Fibroblast of peridontal ligament (primary cell): ENCODE data around the gene GAS6.
"Not testable (repeated sequence)": the region's sequence is repeated elsewhere in the genome, so short reads cannot be mapped to it uniquely, and the experiment has no call there.

Experiments
- DNase-seq: peaks from one replicate; pipeline ENCODE4 v3.0.0-alpha.2; 2010; ENCODE audit errors: extremely low read depth

GAS6 gene

DNA sequence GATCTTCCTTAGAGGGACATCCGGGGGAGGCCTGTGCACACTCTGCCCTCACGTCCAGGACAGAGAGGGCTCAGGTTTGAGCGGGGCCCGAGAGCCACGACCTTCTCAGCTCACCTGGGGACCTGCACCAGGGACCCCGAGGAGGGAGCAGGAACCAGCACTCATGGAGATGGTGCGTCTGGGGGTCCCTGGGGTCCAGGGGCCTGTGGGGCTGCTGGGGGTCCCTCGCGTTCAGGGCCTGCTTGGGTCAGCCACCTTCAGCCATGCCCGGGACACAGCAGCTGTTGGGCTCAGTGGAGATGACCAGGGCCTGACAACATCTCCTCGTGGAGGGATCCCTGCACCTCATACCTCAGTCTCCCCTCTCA is 57.8 kb downstream of the GAS6 start:
- DNase-seq = no peak

DNA sequence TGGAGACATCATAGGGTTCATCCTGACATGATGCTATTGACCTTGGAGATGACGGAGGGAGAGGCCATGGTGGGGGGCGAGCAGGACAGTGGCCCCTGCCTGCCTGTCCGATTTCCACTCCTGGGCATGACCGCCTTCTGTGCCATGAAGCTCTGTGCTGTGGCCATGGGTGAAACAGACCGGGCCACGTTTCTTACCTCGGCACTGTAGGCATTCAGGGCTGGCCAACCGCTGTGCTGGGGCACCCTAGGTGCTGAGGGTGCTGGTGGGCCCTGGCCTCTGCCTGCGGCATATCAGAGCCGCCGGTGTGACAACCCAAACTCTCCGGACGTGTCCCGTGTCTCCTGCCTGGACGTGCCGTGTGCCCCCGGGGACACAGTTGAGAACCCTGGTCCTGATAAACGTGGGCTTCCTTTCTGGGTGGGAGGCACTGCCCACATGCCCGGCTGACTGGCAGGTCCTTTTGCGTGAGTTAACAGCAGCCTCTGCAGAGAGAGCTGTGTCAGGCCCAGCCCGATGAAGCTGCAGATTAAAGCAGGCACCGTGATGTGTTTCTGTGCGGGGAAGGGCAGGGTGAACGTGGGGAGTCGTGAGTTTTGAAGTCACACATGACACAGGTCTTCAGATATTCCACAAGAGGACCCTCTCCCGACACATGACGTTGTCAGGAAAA is 58.3 kb downstream of the GAS6 start:
- no peak for DNase-seq

DNA sequence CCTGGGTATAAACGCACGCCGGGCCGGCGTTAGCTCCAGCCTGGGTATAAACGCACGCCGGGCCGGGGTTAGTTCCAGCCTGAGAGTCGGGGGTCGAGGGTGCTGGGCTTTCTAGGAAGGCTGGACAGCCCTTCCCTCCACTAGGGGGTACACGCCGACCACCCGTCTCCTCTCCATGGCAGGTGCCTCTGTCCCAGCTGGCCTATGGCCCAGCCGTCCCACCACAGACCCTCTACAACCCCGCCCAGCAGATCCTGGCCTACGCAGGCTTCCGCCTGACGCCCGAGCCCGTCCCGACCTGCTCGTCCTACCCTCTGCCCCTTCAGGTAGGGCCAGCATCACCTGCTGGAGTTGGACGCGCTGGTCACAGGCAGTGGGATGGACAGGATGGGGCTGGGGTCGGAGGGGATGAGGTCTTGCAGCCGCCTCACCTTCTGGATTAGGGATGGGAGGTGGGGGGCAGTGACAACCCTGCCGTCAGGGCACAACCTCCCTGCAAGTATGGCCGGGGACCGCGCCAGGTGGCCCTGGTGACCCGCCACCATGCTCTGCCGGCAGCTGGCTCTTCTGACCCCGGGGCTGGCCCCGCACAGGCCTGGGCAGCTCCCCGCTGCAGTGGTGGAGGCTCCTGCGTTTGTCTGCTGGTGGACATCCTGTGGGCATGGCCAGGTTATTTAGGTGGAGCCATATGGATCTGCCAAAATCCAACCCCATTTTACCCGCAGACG is 59.0 kb downstream of the GAS6 start:
- no peak for DNase-seq

DNA sequence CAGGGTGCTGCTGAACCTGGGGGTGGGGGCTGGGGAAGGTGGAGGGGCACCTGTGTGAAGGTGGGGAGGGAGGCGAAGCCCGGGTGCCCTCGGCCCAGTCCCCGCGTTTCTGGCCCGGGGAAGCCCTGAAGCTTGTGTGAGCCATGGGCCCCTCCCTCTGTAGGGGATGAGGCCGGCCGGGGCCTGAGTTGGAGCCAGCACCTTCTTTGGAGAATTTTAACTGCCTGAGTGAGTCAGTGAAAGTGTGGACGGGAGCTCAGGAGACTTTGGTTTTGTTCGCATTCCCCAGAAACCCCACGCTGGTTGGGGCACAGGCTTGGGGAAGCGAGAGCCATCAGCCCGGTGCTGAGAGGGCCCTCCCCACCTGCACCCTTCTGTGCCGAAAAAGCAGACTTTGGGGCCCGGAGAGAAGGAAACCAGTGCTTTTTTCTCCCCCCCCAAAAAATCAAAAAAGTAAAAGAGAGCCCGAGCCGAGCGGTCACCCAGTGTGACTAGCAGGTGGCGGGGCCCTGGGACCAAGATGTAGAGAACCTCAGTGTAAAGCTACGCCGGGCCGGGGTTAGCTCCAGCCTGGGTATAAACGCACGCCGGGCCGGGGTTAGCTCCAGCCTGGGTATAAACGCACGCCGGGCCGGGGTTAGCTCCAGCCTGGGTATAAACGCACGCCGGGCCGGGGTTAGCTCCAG is 59.7 kb downstream of the GAS6 start:
- no peak for DNase-seq

DNA sequence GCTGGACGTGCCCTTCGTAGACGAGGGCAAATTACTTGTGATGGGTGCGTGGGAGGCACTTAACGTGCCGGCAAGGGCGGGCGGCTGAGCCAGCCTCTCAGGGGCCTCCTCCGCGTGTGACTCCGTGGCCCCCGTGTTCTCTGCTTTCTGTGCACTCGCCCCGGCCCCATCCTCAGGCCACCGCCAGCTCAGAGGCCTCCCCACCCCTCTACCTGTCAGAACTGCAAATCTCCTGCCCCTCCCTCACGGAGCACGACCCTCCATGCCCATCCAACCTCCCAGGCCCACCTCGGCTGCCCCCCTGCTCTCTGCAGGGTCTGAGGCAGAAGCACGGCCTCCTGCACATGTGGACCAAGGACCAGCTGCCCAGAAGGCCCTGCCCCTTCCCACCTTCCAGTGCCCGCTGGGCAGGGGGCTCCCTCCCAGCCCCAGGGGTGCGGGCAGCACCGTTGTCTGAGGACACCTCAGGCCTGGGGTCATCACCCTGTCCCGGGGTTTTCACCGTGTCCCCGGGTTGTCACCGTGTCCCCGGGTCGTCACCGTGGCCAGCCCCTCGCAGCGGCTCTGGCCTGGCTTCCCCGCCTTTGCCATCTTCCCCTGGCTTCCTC is 60.4 kb downstream of the GAS6 start:
- DNase-seq = no peak

DNA sequence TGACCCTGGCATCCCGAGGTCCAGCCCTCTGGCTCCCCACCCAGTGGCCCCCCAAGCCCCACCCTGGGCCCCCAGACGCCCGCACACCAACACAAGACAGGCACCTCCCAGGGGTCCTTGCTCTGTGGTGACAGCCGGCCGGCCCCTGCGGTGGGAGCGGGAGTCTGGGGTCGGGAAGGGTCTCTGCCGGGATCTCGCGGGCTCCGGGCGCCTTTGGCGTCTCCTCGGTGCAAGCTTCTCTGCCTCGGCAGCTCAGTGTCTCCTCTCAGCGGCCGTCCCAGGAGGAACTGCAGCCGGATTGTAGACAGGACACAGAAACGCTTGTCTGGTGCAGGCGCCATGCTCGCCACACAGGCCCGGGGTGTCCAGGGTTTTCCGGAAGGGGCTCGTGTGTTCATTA is 61.1 kb downstream of the GAS6 start:
- DNase-seq = no peak

DNA sequence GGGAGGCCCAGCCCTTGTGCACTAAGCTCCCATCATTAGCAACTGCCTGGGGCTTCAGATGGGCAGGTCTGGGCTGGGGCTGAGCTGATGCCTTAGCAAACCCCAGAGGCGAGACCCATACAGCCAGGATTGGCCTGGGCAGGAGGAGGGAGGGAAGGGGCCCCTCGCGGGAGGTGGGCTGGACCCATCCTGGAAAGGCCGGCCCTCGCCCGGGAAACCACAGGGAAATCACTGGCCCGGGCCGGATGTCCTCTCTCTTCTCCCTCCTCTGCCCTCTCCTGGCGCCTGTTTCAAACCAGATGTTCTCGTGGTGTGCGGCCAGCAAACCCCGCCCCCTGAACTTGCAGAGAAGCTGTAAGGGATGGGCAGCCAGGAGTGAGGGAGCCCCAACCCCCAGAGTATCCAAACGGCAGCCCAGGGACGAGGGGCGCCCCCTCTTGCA is 61.8 kb downstream of the GAS6 start:
- DNase-seq = peak; percentile 70

DNA sequence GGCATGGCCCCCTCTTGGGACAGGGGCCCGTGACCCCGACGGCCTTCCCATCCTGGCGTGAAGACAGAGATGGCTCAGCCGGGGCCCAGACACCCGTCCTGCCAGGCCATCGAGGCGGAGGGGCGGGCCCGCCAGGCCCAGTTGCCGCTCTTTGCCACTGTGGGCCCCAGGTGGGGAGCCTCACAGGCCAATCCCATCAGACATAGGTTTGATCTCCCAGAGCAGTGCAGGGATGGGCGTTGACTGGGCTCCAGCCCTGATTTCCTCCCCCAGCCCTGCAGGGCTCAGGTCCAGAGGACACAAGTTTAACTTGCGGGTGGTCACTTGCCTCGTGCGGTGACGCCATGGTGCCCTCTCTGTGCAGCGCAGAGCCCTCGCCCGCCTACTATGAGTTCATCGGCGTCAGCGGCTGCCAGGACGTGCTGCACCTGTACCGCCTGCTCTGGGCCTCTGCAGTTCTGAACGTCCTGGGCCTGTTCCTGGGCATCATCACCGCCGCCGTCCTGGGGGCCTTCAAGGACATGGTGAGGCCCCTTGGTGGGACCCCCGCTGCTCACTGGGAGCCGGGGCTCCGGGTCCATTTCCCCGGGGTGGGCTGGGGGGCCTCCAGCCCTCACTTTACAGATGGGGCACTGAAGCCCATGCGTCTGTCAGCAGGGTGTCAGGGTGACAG is 62.5 kb downstream of the GAS6 start:
- DNase-seq = no peak

DNA sequence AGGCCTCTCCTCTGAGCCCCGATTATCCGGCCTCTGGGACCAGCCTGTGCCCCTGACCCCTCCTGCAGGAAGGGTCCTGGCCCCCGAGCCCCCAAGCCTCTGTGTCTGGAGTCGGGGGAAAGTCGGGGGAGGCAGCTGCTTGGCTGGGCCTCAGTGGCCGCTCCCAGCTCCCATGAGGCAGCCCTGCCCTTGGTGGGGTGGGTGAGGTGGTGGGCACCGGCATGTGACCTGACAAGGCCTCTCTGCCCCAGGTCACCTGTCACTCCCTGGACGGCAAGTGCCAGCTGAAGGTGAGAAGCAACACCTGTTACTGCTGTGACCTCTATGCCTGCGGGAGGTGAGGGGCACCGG is 63.3 kb downstream of the GAS6 start:
- no peak for DNase-seq

DNA sequence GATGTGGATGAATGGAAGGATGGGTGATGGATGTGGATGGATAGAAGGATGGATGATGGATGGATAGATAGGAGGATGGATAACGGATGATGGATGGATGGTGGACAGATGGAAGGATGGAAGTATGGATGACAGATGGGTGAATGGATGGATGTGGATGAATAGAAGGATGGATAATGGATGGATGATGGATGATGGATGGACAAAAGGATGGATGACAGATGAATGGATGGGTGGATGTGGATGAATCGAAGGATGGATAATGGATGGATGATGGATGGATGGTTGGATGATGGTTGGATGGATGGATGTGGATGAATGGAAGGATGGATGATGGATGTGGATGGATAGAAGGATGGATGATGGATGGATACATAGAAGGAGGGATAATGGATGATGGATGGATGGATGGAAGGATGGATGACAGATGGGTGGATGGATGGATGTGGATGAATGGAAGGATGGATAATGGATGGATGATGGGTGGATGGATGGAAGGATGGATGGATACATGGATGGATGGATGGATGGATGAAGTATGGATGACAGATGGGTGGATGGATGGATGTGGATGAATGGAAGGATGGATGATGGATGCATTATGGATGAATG is 65.6 kb downstream of the GAS6 start:
- DNase-seq = no peak

DNA sequence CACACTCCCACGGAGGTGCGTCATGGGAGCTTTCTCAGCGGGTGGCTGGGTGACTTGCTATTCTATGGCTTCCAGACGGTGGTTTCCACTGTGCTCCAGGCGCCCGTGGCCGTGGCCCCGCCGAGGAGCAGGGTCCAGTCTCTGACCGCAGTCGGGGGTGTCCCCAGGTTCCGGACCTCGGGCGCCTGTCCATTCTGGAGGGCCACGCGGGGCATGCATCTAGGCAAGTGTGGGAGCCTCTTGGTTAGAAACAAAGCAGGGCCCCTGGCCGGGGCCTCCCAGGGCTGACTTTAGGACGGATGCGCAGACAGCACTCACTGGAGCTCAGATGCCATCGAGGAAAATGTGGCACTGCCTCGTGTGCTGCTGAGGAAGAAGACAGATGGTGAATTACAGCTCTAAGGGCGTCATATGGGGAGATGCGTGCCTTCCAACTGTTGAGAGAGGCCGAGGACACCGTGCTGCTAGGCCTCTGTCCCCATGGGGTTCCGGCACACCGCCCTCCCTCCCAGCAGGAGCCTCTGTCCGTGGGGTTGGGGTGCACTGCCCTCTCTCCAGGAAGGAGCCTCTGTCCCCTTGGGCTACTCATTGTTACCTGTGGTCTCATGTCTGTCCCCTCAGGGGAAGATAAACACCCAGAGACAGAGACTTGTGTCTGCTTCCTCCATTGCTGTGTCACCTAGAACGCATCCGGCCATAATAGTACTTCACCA is 66.8 kb downstream of the GAS6 start:
- no peak for DNase-seq

DNA sequence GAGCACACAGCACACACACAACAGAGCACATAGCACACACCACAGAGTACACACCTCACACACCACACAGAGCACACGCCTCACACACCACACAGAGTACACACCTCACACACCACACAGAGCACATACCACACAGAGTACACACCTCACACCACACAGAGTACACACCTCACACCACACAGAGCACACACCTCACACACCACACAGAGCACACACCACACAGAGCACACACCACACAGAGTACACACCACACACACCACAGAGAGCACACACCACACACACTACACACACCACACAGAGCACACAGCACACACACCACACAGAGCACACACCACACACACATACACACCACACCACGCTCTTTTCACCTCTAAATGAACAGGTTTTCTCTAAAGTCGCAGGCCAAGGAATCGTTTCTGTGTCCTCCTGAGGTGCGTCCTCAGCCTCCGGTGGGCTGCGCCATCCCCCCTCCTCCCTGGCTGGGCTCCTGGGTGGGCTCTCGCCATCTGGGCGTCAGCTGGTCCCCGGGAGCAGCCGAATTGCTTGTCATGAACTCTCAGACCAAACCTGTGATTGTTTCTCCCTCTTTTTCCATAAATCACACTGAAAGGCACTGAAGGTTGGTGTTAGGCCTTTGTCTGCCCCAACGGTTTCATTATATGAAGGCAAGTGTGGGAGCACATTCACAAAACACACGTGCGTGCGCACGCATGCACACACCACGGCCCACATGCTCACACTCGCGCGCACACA is 67.5 kb downstream of the GAS6 start:
- no peak for DNase-seq

DNA sequence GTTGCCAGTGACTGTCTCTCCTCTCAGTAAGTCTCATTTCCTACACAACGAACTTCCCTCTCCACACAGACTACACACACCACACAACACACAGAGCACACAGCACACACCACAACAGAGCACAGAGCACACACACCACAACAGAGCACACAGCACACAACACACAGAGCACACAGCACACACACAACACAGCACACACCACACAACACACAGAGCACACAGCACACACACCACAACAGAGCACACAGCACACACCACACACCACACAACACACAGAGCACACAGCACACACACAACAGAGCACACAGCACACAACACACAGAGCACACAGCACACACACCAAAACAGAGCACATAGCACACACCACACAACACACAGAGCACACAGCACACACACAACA is 68.5 kb downstream of the GAS6 start:
- DNase-seq = not testable (repeated sequence)

DNA sequence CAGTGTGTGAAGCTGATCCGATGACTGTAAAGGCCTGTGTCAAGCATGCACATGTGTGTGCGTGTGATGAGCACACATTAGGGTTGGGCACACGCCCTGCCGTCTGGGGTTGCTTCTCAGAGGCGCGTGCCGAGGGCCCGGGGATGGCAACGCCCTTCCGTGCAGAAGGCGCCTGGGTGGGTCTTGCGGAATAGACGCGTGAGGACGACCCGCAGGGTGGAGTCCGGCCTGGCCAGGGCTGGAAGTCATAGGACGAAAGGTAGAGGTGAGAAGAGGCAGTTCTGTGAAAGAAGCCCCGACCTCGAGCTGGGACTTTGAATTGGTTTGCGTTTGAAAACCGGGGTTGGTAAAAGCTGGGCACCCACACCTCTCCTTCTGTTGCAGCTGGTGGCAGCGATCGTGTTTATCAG is 69.1 kb downstream of the GAS6 start:
- no peak for DNase-seq

DNA sequence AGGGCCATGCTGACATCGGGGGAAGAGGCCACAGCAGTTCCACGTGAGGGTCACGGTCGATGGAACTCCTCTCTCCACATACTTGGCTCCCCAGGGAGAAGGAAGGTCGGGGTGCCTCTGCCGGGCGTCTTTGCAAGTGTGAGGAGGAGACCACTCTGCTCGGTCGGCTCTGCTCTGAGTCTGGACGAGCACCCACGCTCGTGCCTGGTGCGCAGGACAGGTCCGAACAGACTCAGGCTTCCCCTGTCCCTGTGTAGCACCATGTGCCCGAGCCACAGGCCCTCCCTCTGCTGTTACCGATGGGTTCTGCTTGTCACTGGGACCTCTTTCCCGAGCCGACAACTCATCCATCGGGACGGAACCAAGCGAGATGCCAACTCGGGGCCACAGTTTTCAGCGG is 69.8 kb downstream of the GAS6 start:
- DNase-seq = no peak

DNA sequence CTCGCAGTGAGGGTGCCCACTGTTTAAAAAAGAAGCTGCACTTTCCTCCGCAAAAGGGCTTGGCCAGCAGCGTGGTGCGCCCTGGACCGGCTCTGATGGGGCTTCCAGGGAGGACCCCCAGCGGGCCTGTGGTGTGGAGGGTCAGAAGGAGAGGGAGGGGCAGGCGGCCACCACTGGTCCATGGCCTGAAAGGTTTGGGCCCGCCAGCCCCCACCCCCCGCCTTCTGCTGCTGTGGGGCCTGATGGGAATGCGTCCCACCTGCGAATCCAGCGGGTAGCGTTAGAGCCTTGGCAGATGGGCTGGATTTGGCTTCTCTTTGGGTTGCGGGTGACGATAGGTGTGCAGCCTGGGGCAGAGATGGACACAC is 70.2 kb downstream of the GAS6 start:
- DNase-seq = no peak

DNA sequence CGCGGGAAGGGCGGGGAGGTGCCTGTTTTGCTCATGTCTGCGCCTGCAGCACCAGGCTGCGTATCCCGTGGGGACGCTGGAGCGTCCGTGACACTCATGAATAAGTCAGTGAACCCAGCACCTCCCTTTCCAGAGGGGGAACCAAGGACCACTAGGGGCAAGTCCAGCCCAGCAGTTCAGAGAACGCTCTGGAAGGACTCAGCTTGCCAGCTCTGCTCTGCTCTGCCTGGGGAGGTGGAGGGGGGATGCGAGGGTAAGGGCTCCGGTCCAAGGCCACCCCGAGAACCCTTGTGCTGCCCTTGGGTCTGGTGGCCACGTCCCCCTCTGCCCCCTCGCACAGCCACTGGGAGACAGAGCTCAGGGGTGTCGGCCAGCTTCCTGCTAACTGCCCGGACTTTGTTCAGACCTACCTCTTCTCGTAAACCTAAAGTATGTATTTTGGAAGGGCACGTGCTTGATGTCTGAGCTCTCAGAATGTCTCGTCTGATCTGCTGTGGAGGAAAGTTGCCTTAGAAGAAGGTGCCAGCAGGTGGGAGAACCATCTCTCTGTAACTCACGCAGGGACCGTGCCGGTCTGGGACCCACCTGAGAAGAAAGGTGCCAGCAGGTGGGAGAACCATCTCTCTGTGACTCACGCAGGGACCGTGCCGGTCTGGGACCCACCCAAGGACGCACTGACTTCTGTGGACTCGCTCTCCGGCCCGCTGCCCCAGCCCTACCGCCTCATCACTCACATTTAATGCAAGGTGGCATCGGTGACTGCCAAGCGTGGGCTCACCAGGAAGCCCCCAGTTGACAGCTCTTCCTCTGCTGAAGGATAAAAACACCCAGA is 70.8 kb downstream of the GAS6 start:
- DNase-seq = no peak

DNA sequence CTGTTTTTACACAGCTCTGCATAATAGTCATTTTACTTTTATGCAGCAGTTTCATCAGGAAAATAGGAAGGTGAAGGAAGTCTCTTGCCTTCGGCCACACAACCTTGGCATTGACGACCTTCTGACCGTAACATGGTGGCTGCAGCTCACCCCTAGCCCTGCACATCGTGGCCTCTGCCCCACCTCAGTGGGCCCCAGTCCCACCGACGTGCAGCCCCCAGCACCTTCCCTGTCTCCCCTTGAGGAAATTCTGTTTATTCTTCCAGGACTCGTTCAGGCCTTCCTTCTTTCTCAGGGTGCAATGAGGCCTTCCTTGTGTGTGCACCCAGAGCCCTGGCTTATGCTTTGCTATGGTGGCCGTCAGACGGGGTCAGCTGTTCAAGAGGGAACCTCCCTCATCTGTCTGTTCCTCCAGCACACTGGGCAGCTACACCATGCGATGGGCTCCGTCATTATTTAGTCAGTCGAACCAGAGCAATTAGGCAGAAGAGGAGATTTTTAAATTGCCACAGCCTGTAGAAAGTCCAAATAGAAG is 71.6 kb downstream of the GAS6 start:
- DNase-seq = no peak

DNA sequence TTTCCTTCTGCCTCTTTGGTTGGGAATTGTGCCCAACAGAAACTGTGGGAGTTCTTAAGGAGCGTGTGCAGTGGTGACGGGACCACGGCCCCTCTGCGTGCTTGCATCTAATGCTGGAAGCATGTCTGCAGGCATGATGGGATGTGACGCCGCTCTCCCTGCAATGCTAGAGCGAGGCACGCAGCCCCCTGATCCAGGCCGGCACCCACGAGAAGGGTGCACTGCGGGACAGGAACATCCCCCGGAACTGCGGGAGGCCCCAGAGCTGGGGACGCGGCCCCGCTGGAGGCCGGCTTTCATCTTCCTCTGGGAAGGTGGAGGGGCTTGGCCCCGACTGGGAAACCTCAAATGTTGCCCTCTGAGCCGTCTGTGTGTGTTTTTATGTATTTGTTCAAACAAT is 72.1 kb downstream of the GAS6 start:
- no peak for DNase-seq
